AG09319 (cell line): ENCODE results near the gene SCNN1G.

Experiments used
- DNase-seq: peaks from one replicate; pipeline ENCODE4 v3.0.0-alpha.2; 2010; ENCODE audit warnings: low read depth; ENCODE audit errors: extremely low read depth
- TF ChIP-seq, protein P1 (sequence below): IDR thresholded peaks from 2 replicates; pipeline ENCODE4 v1.5.1; 2011; ENCODE audit warnings: low read depth, mild to moderate bottlenecking, inconsistent platforms, low read length, moderate library complexity

The SCNN1G gene

DNA sequence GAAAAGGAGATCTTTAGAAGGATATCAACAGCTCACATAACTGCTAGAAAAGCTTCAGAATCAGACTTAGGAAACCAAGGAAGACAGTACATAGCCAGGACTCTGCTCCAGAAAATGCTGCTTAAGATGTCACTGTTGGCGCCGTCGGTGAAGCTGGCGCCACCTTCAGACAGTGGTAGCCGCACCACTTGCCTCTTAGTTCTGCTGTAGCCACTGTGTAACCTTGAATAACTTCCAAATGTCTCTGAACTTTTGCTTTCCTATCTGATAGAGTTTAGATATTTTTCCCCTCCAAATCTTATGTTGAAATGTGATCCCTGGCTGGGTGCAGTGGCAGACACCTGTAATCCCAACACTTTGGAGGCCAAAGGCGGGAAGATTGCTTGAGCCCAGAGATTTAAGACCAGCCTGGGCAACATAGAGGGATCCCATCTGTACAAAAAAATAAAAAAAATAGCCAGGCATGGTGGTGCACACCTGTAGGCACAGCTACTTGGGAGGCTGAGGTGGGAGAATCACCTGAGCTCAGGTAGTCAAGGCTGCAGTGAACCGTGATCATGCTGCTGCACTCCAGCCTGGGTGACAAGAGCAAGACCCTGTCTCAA lies 27.0 kb upstream of the SCNN1G start:
- TF ChIP-seq, protein P1, sequence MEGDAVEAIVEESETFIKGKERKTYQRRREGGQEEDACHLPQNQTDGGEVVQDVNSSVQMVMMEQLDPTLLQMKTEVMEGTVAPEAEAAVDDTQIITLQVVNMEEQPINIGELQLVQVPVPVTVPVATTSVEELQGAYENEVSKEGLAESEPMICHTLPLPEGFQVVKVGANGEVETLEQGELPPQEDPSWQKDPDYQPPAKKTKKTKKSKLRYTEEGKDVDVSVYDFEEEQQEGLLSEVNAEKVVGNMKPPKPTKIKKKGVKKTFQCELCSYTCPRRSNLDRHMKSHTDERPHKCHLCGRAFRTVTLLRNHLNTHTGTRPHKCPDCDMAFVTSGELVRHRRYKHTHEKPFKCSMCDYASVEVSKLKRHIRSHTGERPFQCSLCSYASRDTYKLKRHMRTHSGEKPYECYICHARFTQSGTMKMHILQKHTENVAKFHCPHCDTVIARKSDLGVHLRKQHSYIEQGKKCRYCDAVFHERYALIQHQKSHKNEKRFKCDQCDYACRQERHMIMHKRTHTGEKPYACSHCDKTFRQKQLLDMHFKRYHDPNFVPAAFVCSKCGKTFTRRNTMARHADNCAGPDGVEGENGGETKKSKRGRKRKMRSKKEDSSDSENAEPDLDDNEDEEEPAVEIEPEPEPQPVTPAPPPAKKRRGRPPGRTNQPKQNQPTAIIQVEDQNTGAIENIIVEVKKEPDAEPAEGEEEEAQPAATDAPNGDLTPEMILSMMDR, result peak; percentile 30
- no peak for DNase-seq

- TF ChIP-seq, protein P1, result no peak
- no peak for DNase-seq
These were observed 26.4 kb upstream of the SCNN1G start for GRCh38 chr16:23156110-23156509.

DNA sequence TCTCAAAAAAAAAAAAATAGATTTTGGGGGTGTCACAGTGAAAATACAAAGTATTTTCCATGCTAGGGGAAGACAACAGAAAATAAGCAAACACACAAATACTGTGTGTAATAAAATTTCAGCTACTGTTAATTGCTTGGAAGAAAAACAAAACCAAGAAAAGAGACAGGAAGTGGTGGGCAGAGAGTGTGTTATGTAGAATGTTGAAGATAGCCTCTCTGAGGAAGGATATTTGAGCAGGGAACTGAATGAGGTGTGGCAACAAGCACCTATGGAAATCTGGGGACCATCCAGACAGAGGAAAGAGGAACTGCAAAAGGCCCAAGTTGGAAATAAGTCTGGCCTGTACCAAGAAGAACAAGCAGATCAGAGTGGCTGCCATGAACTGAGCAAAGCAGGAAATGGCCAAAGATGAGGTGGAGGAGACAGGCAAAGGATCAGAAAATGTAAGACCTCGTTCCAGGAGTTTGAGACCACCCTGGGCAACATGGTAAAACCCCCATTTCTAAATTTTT lies 25.5 kb upstream of the SCNN1G start:
- DNase-seq, result no peak
- TF ChIP-seq, protein P1, result no peak

GRCh38 chr16:23158114-23158513 lies 24.4 kb upstream of the SCNN1G start:
- TF ChIP-seq, protein P1, result no peak
- DNase-seq, result no peak

DNA sequence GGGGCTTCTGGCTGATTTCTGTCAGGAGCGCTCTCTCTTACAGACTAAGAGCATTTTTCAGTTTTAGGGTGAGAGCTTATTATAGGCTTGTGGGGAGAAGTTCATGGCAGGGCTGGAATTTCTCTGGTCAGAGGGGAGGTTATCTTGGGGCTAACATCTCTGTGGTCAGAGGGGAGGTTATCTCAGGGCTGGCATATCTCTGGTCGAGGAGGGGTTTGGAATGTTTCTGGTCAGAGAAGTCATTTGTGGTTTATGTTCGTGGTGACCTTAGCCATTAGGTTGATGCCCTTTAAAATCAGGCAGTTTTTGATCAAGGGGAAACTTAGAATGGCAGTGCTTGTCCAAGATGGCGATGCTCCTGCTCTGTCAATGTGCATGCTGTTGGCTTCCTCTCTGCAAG lies 22.5 kb upstream of the SCNN1G start:
- no peak for DNase-seq
- TF ChIP-seq, protein P1, result no peak

DNA sequence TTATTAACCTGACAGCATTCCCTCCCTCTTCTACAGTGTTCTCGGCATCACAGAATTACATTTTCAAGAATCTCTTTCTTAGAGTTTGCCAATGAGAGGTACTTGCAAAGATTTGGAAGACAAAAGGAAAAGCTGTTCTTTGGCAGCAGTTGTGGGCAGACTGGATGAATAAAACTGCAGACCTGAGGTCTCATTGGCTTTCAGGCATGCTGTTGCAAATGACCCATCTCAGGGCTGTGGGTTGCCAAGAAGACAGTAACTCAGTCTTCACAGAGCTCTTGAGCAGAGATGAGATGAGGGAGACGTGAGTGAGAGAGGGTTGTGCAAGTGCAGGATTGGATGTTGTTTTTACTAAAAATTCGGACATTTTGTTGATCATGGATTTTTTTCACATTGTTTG lies 22.0 kb upstream of the SCNN1G start:
- TF ChIP-seq, protein P1, result no peak
- no peak for DNase-seq

DNA sequence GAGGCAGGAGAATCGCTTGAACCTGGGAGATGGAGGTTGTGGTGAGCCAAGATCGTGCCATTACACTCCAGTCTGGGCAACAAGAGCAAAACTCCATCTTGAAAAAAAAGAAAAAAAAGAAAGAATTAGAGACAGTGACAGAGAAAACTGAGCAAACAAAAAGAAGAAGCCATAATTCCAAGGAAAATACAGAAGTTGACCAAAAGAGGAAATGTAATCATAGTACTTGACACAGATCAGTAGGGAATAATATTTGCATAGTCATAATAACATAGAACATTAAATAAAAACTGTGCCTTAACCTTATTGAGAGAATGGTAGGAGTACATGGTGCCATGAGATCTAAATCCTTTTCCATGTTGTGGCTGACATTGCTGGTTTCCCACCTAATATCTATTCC lies 18.6 kb upstream of the SCNN1G start:
- no peak for DNase-seq
- TF ChIP-seq, protein P1, result no peak
